ENCODE measurements around the gene SUCO. TPM values are rescaled to one million over a fixed set of nuclear protein-coding genes. Genes with fewer than 3 reads are reported as not detected.

SUCO gene
- total and polyA plus RNA-seq, 2 donors (not counting 3 experiments of a cell fraction or from before 2014, with no cell fraction given), result 5.1 to 27.2 TPM

DNA sequence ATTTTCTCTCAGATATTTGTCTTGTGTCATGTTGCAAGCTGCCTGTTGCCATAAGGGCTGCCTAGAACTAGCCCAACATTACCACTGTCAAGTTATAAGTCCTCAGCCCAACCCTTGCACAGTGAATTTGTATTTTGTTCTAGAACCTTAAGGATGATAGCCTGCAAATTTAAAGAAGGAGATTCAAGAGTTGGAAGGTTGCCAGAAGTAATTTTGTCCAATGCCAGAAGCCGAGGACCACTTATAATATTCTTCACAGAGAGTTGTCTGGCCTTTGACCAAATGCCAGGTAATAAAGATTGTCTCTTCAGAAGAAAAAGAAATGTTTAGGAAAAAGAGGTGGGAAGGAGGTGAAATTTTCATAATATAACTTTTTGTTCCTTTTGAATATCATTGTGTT is 40.5 kb upstream of the SUCO start:
- no peaks in the 10 kb centered on the region for H3K9me3 ChIP-seq (replicated peaks; ENCODE audit: control insufficient read depth, insufficient read depth, low read length)
- no TSS peak for BruUV-seq (replicated peaks)
- CTCF ChIA-PET, result interaction anchor here (1.7 kb wide), 1 partner anchor 12 kb away, joined by 6 read pairs; no protein-coding TSS in a partner anchor

DNA sequence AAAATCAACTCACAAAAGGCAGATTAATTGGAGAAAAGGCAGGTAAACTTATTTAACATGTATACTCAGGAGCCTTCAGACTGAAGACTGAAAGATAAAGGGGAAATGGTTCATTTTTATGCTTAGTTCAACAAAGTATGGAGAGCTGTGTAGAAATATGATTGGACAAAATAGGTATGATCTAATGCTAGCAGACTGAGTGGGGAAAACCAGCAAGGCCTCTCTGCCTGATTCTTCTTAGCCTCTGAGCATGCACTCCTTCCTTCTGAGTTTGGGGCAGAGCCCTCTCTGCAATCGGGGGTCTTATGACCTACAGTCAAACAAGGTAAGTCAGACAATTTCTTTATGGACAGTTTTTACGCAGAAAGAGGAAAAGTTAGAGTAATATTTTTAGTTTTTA is 38.8 kb upstream of the SUCO start:
- CTCF ChIA-PET, result interaction anchor here (1.1 to 1.7 kb wide), 2 partner anchors 10 to 44 kb away, joined by 3 to 6 read pairs; no protein-coding TSS in a partner anchor
- no TSS peak for BruUV-seq (replicated peaks)

More for the DNA sequence above, 40.5 kb upstream of the SUCO start:
- peaks cover 7 to 31% of the 10 kb centered on the region in 2 experiments for H3K27me3 ChIP-seq (ENCODE audit: control insufficient read depth in 2 of 2, insufficient read depth in 2 of 2, low read length in 2 of 2)
- dilution Hi-C loops (cut with MboI; ENCODE audit: extremely low pct_ligation_motif_present, low sequenced_read_pairs), result no loop called here
- no peaks in the 10 kb centered on the region for H3K79me2 ChIP-seq (ENCODE audit: control insufficient read depth, insufficient read depth, low read length)
- H3K27ac ChIP-seq (ENCODE audit: insufficient read depth, low read depth, low read length), result no peak overlapping the region
- no peak overlapping the region for H2AFZ ChIP-seq (ENCODE audit: low read depth, low read length)
- no peaks in the 10 kb centered on the region for H3K4me1 ChIP-seq (ENCODE audit: control insufficient read depth, extremely low read depth, insufficient read depth, low read length)
- no peak overlapping the region for H3K4me3 ChIP-seq (replicated peaks in 1 of 3; ENCODE audit: insufficient read depth in 1 of 3, low read depth in 1 of 3, low read length in 3 of 3)
- H3K9ac ChIP-seq (replicated peaks; ENCODE audit: extremely low read depth, insufficient read depth, low read length), result no peak overlapping the region
- TF ChIP-seq, protein P1, sequence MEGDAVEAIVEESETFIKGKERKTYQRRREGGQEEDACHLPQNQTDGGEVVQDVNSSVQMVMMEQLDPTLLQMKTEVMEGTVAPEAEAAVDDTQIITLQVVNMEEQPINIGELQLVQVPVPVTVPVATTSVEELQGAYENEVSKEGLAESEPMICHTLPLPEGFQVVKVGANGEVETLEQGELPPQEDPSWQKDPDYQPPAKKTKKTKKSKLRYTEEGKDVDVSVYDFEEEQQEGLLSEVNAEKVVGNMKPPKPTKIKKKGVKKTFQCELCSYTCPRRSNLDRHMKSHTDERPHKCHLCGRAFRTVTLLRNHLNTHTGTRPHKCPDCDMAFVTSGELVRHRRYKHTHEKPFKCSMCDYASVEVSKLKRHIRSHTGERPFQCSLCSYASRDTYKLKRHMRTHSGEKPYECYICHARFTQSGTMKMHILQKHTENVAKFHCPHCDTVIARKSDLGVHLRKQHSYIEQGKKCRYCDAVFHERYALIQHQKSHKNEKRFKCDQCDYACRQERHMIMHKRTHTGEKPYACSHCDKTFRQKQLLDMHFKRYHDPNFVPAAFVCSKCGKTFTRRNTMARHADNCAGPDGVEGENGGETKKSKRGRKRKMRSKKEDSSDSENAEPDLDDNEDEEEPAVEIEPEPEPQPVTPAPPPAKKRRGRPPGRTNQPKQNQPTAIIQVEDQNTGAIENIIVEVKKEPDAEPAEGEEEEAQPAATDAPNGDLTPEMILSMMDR (IDR thresholded peaks at IDR 0.05; ENCODE audit: extremely low read depth in 1 of 2, insufficient read depth in 1 of 2, low read depth in 1 of 2, low read length in 2 of 2), result no peak
- TF ChIP-seq POLR2A (IDR thresholded peaks at IDR 0.05; ENCODE audit: low read depth, low read length) (no peak), EZH2 (IDR thresholded peaks at IDR 0.05; ENCODE audit: borderline replicate concordance, low read depth, low read length, severe bottlenecking) (no peak), JUN (IDR thresholded peaks at IDR 0.05; ENCODE audit: borderline replicate concordance, insufficient read depth, insufficient read length, low read depth) (no peak)
- TF ChIP-seq, protein P2, sequence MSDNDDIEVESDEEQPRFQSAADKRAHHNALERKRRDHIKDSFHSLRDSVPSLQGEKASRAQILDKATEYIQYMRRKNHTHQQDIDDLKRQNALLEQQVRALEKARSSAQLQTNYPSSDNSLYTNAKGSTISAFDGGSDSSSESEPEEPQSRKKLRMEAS (IDR thresholded peaks at IDR 0.05; ENCODE audit: insufficient read depth, insufficient read length), result no peak
- intact Hi-C loops (cut with micrococcal nuclease), result no loop called here
- DNase-seq (ENCODE audit: low read depth, low spot score) (no peak), FAIRE-seq (no peak)
- H3K4me2 ChIP-seq (ENCODE audit: insufficient read depth, low read length), result no peak overlapping the region
- no peaks in the 10 kb centered on the region for H3K36me3 ChIP-seq (ENCODE audit: control insufficient read depth in 2 of 2, extremely low read depth in 1 of 2, insufficient read depth in 2 of 2, low read length in 2 of 2)
- POLR2A ChIA-PET, result no interaction called here
- no peaks in the 10 kb centered on the region for H3K9me1 ChIP-seq (replicated peaks; ENCODE audit: control insufficient read depth, extremely low read depth, insufficient read depth, low read length)
- no peaks in the 10 kb centered on the region for H4K20me1 ChIP-seq (replicated peaks; ENCODE audit: control insufficient read depth, extremely low read depth, insufficient read depth, low read length)

More for the DNA sequence above, 38.8 kb upstream of the SUCO start:
- Histone ChIP-seq H3K9me1 (replicated peaks; ENCODE audit: control insufficient read depth, extremely low read depth, insufficient read depth, low read length) (no peaks in the 10 kb centered on the region), H3K27me3 (ENCODE audit: control insufficient read depth in 2 of 2, insufficient read depth in 2 of 2, low read length in 2 of 2) (peaks cover 7 to 27% of the 10 kb centered on the region in 2 experiments), H4K20me1 (replicated peaks; ENCODE audit: control insufficient read depth, extremely low read depth, insufficient read depth, low read length) (no peaks in the 10 kb centered on the region), H3K27ac (ENCODE audit: insufficient read depth, low read depth, low read length) (no peak overlapping the region), H3K36me3 (ENCODE audit: control insufficient read depth in 2 of 2, extremely low read depth in 1 of 2, insufficient read depth in 2 of 2, low read length in 2 of 2) (no peaks in the 10 kb centered on the region), H2AFZ (ENCODE audit: low read depth, low read length) (no peak overlapping the region), H3K79me2 (ENCODE audit: control insufficient read depth, insufficient read depth, low read length) (no peaks in the 10 kb centered on the region), H3K4me3 (replicated peaks in 1 of 3; ENCODE audit: insufficient read depth in 1 of 3, low read depth in 1 of 3, low read length in 3 of 3) (no peak overlapping the region), H3K9ac (replicated peaks; ENCODE audit: extremely low read depth, insufficient read depth, low read length) (no peak overlapping the region), H3K4me1 (ENCODE audit: control insufficient read depth, extremely low read depth, insufficient read depth, low read length) (no peaks in the 10 kb centered on the region), H3K9me3 (replicated peaks; ENCODE audit: control insufficient read depth, insufficient read depth, low read length) (no peaks in the 10 kb centered on the region), H3K4me2 (ENCODE audit: insufficient read depth, low read length) (no peak overlapping the region)
- no peak for TF ChIP-seq JUN (IDR thresholded peaks at IDR 0.05; ENCODE audit: borderline replicate concordance, insufficient read depth, insufficient read length, low read depth)
- no peak for TF ChIP-seq EZH2 (IDR thresholded peaks at IDR 0.05; ENCODE audit: borderline replicate concordance, low read depth, low read length, severe bottlenecking)
- no peak for TF ChIP-seq MYC (IDR thresholded peaks at IDR 0.05; ENCODE audit: low read depth, low read length)
- TF ChIP-seq, protein P1 (IDR thresholded peaks at IDR 0.05; ENCODE audit: extremely low read depth in 1 of 2, insufficient read depth in 1 of 2, low read depth in 1 of 2, low read length in 2 of 2), result no peak
- TF ChIP-seq FOS (IDR thresholded peaks at IDR 0.05; ENCODE audit: borderline replicate concordance, insufficient read depth, low read length), result no peak
- TF ChIP-seq GATA2 (IDR thresholded peaks at IDR 0.05; ENCODE audit: insufficient read depth, insufficient read length, low read depth, low read length), result no peak
- TF ChIP-seq POLR2A (IDR thresholded peaks at IDR 0.05; ENCODE audit: low read depth, low read length), result no peak
- no peak for TF ChIP-seq POLR2AphosphoS5 (IDR thresholded peaks at IDR 0.05; ENCODE audit: insufficient read depth, low read depth, low read length)
- TF ChIP-seq, protein P2 (IDR thresholded peaks at IDR 0.05; ENCODE audit: insufficient read depth, insufficient read length), result no peak
- FAIRE-seq (no peak), DNase-seq (ENCODE audit: low read depth, low spot score) (no peak)
- POLR2A ChIA-PET, result no interaction called here
- intact Hi-C loops (cut with micrococcal nuclease), result no loop called here
- dilution Hi-C loops (cut with MboI; ENCODE audit: extremely low pct_ligation_motif_present, low sequenced_read_pairs), result no loop called here
